HL-60 (cell line): ENCODE measurements around the gene NDUFS1.

Experiments
- DNase-seq, 2 experiments: peaks; one replicate each; pipeline ENCODE4 v3.0.0-alpha.2; 2010 to 2020; ENCODE audit warnings: low read depth in 1 of 2, low spot score in 1 of 2
- H3K27ac ChIP-seq: fragments of 250-450 bp; sonication (Bioruptor Pico); replicated peaks from 2 replicates; pipeline ENCODE4 v1.5.1; 2020; ENCODE audit warnings: mild to moderate bottlenecking, moderate library complexity
- H3K27me3 ChIP-seq: fragments of 250-450 bp; sonication (Bioruptor Pico); 2 replicates; pipeline ENCODE4 v1.5.1; 2021; ENCODE audit warnings: mild to moderate bottlenecking, moderate library complexity; ENCODE audit not compliant: insufficient read depth, poor library complexity, severe bottlenecking
- H3K4me3 ChIP-seq: replicated peaks from 2 replicates; pipeline ENCODE4 v1.5.1; 2011; ENCODE audit warnings: mild to moderate bottlenecking, control low read depth, low read length; ENCODE audit not compliant: insufficient read depth
- CTCF ChIP-seq: IDR thresholded peaks from one replicate; pipeline ENCODE4 v1.5.1; 2011; ENCODE audit warnings: low read length, control low read depth, inconsistent platforms; ENCODE audit not compliant: insufficient read depth
- GABPA ChIP-seq: IDR thresholded peaks from 2 replicates; pipeline ENCODE4 v1.6.1; 2012; ENCODE audit warnings: low read depth
- POLR2AphosphoS5 ChIP-seq: IDR thresholded peaks from 2 replicates; pipeline ENCODE4 v1.6.1; 2012; ENCODE audit warnings: low read depth
- REST ChIP-seq: IDR thresholded peaks from 2 replicates; pipeline ENCODE4 v1.6.1; 2012; ENCODE audit warnings: low read depth; ENCODE audit not compliant: insufficient replicate concordance
- SPI1 ChIP-seq: IDR thresholded peaks from 2 replicates; pipeline ENCODE4 v1.6.1; 2012; ENCODE audit warnings: low read depth, mild to moderate bottlenecking, borderline replicate concordance

The NDUFS1 gene

DNA sequence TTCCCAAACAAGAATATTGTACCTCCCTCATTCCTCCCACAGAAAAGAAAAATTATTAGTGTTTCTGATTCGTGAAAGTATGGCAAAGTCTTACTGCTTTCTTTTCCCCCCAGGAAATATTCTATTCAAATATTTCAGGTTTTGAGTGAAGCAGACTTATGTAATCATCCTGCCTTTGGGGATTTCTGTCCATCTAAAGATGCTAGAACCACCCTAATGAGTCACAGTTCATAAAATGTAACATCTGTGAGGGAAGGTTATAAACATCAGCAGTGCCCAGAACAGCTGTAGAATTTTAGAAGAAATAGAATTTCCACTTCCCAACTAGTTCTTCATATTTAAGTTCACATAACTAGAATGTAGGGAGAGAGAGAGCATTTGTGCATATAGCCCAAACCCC lies 39.4 kb upstream of the NDUFS1 start:
- TF ChIP-seq GABPA (no peak), POLR2AphosphoS5 (no peak), SPI1 (no peak), CTCF (no peak), REST (no peak)
- DNase-seq = no peak

DNA sequence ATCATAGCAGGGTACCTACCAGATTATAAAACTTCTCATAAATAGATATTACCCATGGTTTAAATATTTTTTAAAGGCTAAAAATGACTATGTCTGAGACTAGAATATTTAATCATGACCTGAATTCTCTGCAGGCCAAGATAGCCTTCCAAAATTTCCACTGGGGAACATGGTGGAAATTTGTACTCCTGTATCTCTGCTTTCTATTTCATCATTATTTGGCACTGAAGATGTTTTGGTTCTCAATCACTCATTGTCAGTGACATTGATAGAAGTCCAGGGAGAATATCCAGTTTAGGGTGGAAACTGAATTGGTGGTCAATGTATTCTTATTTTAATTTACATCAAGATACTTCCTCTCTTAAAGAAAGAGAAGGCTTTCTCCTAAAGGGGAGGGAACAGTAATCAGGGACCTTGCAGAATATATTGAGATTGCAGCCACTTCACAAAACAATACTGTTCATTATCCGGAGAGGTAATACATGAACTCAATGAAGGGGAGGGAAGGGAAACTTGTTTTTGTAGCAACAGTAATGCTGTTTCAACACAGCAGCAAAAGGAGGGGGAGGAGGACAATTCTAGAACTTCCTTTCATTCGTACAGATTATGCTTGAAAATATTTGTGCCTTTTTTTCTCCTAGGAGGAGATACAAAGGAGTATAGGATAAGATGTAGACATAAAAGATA lies 34.6 kb upstream of the NDUFS1 start:
- no peak for DNase-seq
- no peak overlapping the region for H3K4me3 ChIP-seq

More for the DNA sequence above, 39.4 kb upstream of the NDUFS1 start:
- no peak overlapping the region for H3K4me3 ChIP-seq
- H3K27ac ChIP-seq = no peak overlapping the region
- H3K27me3 ChIP-seq = peaks cover 2% of the 10 kb centered on the region

More for the DNA sequence above, 34.6 kb upstream of the NDUFS1 start:
- H3K27ac ChIP-seq = no peak overlapping the region
- TF ChIP-seq POLR2AphosphoS5 (no peak), GABPA (no peak), SPI1 (no peak), REST (no peak), CTCF (no peak)
- peaks cover 2% of the 10 kb centered on the region for H3K27me3 ChIP-seq
